Liver (tissue), 3 donors: Measurements from ENCODE around the gene CPT1A.

Source experiments
- EGR1 ChIP-seq, 2 donors: IDR thresholded peaks; 2 replicates each; pipeline ENCODE4 v1.6.1; 2016 to 2018; ENCODE audit warnings: antibody characterized with exemption in 2 of 2, low read depth in 2 of 2
- JUND ChIP-seq, 2 donors: IDR thresholded peaks; 2 replicates each; pipeline ENCODE4 v1.6.1; 2016; ENCODE audit warnings: antibody characterized with exemption in 2 of 2
- RAD21 ChIP-seq, 2 donors: IDR thresholded peaks; 2 replicates each; pipeline ENCODE4 v1.6.1; 2016; ENCODE audit warnings: antibody characterized with exemption in 2 of 2, mild to moderate bottlenecking in 2 of 2
- SP1 ChIP-seq: IDR thresholded peaks from 2 replicates; pipeline ENCODE4 v1.6.1; 2018; ENCODE audit warnings: antibody characterized with exemption, mild to moderate bottlenecking
- TF ChIP-seq, protein P1 (sequence below): fragments of 150-350 bp; IDR thresholded peaks from 2 replicates; pipeline ENCODE4 v1.5.1; 2017; ENCODE audit warnings: improper control_type of control experiment, low read depth, low read length; ENCODE audit not compliant: missing input control
- TF ChIP-seq, protein P2 (sequence below): IDR thresholded peaks from 2 replicates; pipeline ENCODE4 v1.6.1; 2016; ENCODE audit warnings: antibody characterized with exemption
- donor health status: healthy.
- donor health status: healthy.

- TF ChIP-seq, protein P1, sequence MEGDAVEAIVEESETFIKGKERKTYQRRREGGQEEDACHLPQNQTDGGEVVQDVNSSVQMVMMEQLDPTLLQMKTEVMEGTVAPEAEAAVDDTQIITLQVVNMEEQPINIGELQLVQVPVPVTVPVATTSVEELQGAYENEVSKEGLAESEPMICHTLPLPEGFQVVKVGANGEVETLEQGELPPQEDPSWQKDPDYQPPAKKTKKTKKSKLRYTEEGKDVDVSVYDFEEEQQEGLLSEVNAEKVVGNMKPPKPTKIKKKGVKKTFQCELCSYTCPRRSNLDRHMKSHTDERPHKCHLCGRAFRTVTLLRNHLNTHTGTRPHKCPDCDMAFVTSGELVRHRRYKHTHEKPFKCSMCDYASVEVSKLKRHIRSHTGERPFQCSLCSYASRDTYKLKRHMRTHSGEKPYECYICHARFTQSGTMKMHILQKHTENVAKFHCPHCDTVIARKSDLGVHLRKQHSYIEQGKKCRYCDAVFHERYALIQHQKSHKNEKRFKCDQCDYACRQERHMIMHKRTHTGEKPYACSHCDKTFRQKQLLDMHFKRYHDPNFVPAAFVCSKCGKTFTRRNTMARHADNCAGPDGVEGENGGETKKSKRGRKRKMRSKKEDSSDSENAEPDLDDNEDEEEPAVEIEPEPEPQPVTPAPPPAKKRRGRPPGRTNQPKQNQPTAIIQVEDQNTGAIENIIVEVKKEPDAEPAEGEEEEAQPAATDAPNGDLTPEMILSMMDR: no peak
- TF ChIP-seq EGR1 (IDR thresholded peaks at IDR 0.05; ENCODE audit: low read depth in 2 of 2) (no peak), RAD21 (IDR thresholded peaks at IDR 0.05) (no peak), JUND (IDR thresholded peaks at IDR 0.05) (no peak), SP1 (no peak)
- TF ChIP-seq, protein P2, sequence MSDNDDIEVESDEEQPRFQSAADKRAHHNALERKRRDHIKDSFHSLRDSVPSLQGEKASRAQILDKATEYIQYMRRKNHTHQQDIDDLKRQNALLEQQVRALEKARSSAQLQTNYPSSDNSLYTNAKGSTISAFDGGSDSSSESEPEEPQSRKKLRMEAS: no peak
Measured at GRCh38 chr11:68757711-68758110, 84.0 kb downstream of the CPT1A start.
